GM19025 (cell line): ENCODE measurements around the gene GTF2F2.
"Not testable (repeated sequence)": the region's sequence is repeated elsewhere in the genome, so short reads cannot be mapped to it uniquely, and the experiment has no call there.

Source experiments
- ATAC-seq: cut with Tn5 transposase; IDR thresholded peaks from one replicate; pipeline ENCODE4 v1.9.1; 2021; ENCODE audit warnings: mild to moderate bottlenecking, low read depth, moderate library complexity; ENCODE audit not compliant: unreplicated experiment

Gene GTF2F2

DNA sequence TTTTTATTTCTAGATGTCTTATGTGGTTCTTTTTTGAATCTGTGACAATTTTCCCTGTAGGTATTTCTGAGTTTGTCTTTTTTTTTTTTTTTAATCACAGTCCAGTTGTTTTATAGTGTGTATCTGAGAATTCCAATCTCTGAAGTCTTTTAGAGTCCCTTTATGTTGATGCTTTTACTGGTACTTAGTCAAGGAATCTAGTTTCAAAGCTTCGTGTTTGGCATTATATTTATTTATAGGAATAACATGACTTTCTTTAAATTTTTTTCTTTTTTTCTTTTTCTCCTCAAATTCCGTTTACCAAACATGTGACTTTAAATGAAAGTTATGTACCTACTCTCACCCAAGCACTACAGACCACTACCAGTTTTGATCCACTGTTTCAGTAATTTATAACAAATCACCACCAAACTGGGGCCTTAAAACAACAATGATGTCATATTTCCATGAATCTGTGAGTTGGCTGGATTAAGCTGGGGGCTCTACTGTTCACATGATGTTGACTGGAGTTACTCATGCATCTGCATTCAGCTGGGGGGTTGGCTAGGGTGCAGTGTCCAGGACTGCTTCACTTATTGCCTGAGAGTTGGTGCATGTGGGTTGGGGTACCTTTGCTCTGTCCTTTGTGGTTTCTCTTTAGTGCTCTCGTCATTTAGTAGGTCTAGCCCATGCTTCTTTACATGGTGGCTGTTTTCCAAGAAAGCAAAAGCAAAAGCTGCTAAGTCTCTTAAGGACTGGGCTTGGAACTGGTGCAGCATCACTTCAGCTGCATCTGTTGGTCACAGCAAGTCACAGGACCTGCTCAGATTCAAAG is 58.2 kb downstream of the GTF2F2 start:
- no peak for ATAC-seq

DNA sequence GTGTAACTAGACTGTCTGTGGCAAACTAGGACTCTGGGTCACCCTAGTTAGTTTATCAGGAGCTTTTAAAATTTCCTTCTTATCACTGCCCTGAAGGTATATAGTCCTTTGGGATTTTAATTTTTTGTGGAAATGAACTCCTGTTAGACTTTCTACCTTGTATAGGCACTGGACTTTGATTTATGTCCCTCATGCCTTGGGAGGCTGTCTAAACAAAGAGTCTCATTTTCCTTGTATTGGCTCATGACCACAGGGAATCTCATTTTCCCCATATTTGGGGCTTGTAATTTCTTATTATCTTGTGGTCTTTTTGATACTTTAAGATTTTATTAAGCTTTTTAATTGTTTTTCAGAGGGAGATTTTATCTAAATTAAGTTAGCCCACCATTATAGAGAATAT is 59.1 kb downstream of the GTF2F2 start:
- no peak for ATAC-seq

DNA sequence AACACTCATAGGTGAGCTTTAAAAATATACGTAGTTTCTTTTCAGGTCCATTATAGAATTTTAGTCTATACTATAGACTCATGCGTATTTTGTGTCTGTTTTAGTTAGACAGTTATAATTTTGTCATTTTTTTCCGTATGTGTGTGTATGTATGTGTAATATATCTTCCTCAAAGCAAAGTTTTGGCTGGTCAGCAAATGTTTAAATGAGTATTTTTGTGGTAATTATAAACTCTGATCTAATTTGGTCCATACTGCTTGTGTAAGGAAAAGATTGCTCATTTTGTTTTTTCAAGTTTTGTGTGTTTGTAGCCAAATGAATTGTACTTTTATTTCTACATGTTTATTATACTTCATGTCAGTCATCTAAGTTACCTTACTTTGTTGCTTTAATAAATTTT is 60.0 kb downstream of the GTF2F2 start:
- no peak for ATAC-seq

DNA sequence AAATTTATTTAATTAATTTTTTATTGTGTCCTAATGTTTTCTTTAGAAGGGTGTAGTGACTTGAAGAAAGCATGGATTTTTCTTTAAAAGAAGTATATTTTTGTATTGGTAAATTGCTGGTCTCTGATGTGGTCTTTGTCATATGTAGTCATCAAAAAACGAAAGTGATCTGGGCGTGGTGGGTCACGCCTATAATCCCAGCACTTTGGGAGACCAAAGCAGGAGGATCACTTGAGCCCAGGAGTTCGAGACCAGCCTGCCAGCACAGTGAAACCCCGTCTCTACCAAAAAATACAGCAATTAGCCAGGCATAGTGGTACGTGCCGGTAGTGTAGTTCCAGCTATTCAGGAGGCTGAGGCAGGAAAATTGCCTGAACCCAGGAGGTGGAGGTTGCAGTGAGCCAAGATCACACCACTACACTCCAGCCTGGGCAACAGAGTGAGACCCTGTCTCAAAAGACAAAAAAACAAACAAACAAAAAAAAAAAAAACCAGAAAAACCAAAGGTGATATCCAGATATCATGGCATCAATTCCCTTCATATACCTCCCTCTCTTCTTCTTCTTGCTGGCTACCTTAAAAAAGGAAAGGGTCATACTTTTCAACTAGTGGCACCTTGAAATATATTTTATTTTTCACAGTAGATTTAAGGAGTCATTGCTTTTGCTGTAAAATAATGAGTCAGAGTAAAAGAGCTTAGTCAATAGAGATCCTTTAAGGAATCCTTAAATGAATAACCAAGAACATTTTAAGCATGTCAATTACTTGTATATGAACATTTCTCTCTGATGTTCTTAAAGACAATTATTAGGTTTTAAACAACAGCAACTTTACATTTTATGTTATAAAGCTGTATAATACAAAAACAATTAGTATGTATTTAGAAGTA is 60.6 kb downstream of the GTF2F2 start:
- ATAC-seq, result no peak

DNA sequence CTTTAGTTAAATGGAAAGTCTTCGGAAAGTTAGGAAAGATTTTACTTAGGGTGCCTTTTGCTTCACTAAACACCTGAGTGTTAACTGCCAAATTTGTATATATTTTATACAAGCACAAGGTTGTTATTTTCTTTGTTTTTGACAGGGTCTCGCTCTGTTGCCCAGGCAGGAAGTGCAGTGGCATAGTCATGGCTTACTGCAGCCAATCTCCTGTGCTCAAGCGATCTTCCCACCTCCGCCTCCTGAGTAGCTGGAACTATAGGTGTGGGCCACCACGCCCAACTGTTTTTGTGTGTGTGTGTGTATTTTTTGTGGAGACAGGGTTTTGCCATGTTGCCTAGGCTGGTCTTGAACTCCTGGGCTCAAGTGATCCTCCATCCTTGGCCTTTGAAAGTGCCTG is 64.4 kb downstream of the GTF2F2 start:
- ATAC-seq, result no peak

DNA sequence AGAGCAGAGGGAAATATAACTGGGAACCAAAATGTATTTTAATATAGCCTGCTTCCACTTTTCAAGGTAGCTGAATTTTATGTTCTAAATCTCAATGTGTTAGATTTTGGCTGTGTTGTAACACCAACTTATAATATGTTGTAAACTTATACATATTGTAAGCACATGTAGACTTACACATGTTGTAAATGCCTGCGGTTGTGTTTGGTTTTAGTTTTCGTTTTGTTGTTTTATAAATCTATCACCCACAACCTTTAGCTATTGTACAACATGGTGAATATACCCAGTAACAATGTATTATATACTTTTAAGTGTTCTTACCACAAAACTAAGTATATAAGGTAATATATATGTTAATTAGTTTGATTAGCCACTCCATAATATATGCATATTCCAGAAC is 65.0 kb downstream of the GTF2F2 start:
- no peak for ATAC-seq

DNA sequence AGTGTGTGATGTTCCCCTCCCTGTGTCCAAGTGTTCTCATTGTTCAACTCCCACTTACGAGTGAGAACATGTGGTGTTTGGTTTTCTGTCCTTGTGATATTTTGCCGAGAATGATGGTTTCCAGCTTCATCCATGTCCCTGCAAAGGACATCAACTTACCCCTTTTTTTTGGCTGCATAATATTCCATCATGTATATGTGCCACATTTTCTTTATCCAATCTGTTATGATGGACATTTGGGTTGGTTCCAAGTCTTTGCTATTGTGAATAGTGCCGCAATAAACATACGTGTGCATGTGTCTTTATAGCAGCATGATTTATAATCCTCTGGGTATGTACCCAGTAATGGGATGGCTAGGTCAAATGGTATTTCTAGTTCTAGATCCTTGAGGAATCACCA is 68.8 kb downstream of the GTF2F2 start:
- ATAC-seq, result not testable (repeated sequence)

DNA sequence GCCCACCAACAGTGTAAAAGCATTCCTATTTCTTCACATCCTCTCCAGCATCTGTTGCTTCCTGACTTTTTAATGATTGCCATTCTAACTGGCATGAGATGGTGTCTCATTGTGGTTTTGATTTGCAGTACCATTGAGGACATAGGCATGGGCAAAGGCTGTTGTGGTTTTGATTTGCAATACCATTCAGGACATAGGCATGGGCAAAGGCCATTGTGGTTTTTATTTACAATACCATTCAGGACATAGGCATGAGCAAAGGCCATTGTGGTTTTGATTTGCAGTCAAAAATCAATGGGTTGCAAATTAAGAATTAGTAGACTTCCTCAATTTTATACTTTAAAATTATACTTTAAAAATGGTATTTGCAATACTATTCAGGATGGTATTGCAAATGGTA is 69.2 kb downstream of the GTF2F2 start:
- not testable (repeated sequence) for ATAC-seq

DNA sequence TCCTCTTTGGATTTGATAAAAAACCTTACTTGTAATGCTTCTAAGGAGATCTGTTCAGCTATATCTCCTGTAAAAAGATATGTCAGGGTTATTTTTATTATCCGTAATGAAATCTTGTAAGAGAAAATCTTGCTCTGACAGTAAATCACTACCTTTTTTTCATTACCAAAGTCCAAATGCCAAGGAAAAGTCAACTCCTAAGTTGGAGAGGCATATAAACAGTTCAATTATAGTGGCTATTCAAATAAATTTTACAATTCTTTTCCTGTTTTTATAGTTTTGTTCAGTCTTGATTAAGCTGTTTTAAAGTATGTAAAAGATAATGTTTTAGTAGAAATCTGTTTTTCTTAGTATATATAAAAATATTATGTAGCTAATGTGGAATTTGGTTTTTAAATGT is 71.6 kb downstream of the GTF2F2 start:
- no peak for ATAC-seq

DNA sequence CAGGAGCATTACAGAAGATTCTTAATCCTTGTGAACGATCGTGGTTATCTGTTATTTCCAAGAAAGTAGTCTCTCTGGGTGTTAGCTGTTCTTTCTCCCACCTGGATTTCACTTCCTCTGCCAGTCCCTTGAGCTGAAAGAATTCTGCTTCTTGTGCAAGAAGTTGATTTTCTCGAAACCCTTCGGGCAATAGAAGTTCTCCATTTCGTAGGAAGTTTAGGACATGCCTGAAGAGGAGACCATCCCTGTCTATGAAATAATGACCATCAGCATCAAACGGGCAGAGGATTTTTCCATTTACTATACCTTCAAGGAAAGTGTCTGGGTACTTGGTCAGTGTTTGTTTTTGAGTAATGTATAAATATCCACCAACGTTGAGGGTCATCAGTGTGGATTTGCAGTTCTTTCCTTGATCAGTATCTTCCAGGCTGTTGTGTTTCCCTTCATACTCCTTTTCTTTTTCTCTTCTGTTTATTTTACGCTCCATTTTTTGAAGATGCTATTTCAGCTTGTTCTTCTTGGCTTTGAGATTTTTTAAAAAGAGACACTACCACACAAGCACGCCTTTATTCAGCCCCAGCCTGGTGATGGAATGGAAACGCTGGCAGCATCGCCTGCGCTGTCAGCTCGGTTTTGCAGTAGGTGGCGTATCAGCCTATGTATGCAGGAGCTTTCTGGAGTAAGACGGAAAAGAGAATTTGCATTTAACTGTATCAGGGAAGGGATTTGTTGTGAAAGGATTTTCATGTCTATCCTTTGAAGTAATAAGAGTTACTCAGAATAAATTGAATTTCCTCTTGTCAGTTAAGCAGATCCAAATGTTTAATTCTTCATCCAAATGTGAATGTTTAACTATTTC is 74.0 kb downstream of the GTF2F2 start:
- ATAC-seq, result no peak

DNA sequence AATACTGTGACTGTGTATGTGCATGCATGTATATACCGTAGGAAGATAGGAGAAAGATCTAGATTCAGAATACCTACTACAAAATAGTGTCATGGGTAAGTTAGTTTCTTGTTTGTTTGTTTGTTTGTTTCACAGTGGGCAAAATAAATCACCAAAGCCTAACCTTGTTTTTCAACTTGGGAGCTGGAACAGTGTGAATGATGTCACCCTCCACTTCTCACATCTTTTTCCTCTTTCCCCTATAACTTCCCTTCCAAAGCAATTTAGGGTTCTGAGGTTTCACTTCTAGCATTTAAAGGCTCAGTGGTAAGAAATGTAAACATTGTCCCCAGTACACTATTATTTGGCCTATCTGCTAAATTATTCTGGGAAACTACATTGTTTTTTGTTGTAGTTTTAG is 75.1 kb downstream of the GTF2F2 start:
- ATAC-seq, result no peak

DNA sequence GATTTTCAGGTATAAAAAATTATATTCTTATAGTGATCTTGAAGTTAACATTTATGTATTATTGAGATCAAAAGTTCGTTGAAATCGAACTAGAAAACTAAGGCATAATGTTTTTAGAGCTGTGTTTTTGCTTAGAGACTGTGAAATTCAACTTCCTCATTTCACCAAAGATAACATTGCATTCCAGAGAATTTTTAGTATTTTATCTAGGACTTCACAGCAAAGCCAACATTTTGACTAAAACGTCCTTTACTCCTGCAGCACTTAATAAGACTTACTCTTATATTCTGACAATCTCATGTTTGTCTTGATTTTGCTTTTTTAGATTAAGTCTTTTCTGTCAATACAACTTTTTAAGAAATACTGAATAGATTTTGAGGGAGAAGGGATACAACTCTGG is 75.8 kb downstream of the GTF2F2 start:
- no peak for ATAC-seq

DNA sequence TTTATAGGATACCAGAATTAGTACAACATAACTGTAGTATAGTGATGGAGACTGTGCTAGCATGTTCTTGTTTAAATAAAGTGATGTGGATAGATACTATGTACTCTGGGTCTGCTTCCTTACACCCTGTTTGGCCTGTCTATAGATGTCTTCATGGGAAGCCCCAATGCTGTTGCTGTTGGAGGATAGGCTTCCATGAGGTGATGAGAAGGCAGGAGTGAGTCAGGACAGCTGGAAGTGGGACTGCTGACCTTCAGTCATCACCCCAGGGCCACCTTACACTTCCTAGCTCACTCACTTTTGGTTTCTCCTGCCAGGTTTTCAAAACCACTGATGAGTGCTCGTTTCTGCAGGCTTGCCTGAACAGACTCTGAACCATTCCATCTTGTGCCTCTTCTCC is 76.3 kb downstream of the GTF2F2 start:
- ATAC-seq, result no peak

DNA sequence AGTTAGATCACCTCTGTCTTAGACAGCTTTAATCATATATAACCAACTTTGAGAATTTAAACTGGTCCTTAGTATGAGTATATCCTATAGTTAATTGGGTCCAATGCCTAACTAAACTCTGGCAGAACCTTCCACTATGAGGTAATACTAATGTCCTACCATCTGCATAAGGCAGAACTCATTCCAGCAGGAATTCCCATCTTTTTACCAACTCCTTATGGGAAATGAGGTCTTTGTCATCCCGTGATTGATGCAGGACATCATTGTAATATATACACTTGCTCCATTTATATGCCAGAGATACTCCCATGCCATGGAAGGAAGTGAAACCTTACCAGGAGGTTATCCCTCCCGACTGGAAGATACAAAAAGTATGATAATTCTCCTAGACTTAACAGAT is 77.7 kb downstream of the GTF2F2 start:
- no peak for ATAC-seq

DNA sequence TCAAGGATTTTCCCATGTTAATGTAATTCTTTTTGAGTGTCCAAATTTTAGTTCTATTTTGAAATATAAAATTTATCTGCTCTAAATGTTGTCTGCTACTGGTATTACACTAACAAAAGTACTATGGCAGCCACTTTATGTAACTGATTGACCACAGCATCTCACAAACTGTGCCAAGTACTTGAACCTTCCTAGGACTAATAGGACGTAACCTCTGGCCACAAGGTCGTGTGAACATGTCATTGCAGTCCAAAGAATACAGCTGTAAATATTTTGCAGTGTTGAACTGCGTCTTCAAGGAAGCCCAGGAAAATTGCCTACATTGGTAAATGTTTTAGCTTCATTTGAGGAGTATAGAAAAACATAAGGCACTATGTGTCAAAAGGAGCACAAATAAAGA is 78.6 kb downstream of the GTF2F2 start:
- no peak for ATAC-seq

DNA sequence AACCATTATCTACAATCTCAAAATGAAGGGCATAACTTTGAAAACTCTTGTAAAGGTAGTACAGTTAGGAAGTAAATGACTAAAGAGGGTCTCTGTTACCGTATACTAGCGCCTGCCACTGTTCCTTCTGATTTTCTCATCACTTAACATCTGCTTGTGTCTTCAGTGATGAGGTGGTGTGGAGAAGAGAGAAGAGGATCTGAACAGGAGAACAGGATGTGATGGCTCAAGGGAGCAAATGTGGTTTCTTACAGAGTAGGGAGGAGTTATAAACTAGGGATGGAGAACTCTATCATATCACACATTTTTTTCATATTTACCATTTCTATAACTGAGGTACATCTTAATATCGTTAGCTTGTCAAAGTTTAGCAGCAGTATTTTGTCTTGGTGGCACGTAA is 79.4 kb downstream of the GTF2F2 start:
- no peak for ATAC-seq

DNA sequence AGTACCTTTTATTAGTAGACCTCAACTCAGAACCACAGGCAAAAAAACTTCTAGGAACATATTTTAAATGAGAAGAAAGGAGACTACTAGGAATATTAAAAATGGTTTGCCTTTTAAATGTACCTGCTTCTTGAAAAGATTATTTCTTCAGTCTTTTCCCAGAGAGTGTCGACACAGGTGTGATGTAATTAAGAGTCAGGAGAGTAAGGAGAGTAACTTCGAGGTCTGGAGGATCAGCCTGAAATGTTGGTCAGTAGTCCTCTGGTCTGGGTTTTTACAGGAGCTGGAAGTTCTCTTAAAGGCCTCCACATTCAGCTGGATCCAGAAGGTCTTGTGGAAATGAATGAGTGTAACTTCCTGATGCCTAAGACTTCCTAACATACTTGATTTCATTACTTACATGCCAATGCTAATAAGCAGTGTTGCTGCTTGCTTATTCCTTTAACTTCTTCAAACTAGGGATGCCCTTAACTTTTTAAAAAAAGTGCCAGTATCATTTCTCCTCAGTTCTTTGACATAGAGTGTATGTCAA is 80.5 kb downstream of the GTF2F2 start, which contains the start of gene KCTD4:
TSS of gene KCTD4 (minus strand) at position 345 of the 532 bp plus-strand sequence. CDS start 6,478 bp downstream, outside the sequence.
- no peak for ATAC-seq

DNA sequence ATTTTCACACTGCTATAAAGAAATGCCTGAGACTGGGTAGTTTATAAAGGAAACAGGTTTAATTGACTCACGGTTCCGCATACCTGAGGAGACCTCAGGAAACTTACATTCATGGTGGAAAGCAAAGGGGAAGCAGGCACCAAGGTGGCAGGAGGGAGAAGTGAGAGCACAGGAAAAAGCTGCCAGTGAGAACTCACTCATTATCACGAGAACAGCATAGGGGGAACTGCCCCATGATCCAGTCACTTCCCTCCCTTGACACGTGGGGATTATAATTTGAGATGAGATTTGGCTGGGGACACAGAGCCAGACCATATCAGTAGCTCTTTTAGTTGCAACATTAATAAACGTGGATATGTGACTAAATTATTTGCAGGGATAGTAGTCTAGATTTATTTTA is 84.8 kb downstream of the GTF2F2 start:
- no peak for ATAC-seq

DNA sequence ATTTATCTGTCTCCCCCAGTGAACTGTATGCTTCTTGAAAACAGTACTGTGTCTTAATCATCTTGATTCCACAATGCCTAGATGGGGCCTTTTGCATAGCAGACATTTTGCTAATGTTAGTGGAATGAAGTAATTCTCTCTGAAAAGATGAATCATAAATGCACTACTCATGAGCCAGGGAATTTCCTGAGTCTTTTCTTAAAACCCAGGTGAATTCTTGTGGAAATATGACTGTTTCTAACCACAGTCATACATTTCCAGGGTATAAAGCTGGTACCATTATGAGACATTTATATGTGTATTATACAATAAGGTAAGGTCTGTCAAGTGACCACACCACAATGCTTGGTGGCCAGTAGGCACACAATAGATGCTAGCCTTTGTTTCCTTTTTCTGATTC is 86.0 kb downstream of the GTF2F2 start:
- peak; percentile 63 for ATAC-seq

DNA sequence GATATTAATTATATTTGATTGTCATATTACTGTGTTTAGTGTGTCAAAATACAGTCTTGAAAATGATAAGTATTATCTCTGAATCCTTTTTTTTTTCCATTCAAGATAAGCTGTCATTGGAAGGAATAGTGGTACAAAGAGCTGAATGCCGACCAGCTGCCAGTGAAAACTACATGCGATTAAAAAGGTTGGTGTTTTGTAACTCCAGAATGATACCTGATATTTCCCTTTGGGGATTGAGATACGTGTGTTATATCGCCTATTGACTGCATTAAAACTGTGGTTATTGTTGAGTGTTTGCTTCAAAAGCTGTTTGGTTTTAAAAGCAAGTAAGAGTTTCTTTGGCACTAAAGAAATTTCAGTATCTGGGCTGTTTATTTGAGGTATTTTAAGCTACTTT is 87.0 kb downstream of the GTF2F2 start:
- no peak for ATAC-seq
